CD4-positive, alpha-beta T cell treated with Interleukin-15 for 1 hour (primary cell): ENCODE measurements around the gene CCT8.
"Not testable (repeated sequence)": the region's sequence is repeated elsewhere in the genome, so short reads cannot be mapped to it uniquely, and the experiment has no call there.

Experiments
- DNase-seq: peaks from one replicate; pipeline ENCODE4 v3.0.0-alpha.2; 2020

The CCT8 gene

DNA sequence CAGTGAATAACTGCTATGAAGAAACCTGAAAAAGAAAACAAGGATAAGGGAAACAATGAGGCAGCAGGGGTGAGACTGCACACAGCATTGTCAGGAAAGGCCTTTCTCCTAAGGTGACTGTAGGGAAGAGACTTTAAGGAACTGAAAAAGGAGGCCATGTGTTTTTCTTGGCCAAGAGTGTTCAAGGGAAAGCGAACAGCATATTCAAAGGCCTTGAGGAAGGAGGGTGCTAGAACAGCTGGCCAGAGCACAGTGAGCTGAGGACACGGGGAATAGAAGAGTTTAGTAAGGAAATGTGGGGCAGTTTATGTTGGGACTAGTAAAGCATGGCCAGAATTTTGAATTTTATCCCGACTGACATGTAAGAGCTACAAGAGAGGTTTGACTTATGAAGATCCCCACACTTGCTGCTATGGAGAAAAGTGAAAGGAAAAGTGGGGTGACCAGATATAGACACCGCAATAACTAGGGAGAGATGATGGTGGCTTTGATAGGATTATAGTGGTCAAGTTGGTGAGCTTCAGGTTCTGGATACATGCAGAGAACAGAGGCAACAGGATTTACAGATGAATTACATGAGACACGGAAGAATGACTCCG is 55.7 kb downstream of the CCT8 start:
- no peak for DNase-seq

DNA sequence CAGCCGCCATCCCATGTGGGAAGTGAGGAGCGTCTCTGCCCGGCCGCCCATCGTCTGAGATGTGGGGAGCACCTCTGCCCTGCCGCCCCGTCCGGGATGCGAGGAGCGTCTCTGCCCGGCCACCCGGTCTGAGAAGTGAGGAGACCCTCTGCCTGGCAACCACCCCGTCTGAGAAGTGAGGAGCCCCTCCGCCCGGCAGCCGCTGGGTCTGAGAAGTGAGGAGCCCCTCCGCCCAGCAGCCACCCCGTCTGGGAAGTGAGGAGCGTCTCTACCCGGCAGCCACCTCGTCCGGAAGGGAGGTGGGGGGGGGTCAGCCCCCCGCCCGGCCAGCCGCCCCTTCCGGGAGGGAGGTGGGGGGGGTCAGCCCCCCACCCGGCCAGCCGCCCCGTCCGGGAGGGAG is 62.2 kb downstream of the CCT8 start:
- DNase-seq = not testable (repeated sequence)

- no peak for DNase-seq
These were observed 65.1 kb downstream of the CCT8 start for GRCh38 chr21:29008367-29008766.

DNA sequence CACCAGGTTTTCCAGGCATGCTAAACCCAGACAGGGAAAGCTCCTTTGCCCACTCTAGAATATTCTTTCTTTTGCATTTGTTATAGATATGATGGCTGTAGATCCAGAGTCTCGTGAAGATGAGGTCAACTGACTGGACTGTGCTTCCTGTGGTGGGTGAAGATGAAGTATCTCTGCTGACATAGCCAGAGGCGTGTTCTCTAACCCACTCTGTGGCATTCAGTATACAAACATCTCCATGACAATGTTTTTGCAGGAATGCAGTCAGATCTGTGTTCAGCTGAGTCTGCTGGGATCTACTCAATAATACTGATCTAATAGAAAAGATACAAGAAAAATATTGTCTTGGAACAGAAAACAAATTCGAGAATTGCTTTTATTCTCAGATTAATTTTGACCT is 65.6 kb downstream of the CCT8 start:
- no peak for DNase-seq

DNA sequence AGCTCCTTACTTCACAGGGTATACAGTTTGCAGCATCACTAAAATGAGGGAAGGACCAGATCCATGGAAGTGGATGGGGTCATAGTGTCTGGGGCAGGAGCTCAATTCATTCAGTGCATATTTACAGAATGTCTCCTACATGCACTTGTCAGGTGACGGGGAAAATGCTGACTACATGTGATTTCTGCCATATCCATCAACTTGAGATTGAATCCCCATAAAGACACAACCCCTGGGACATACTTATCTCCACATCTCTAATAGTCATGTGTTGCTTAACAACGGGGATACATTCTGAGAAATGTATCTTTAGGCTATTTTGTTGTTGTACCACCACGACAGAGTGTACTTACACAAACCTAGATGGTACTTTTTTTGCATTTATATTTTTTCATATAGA is 66.3 kb downstream of the CCT8 start:
- DNase-seq = no peak
